Activated CD4-positive, CD25-positive, alpha-beta regulatory T cell (primary cell): ENCODE results near the gene ATP8A1.
"Not testable (repeated sequence)": the region's sequence is repeated elsewhere in the genome, so short reads cannot be mapped to it uniquely, and the experiment has no call there.

ENCODE experiments used
- DNase-seq, 4 experiments: peaks; one replicate each; lab custom pipeline; 2025; lab: John Stamatoyannopoulos, UW

Gene ATP8A1

DNA sequence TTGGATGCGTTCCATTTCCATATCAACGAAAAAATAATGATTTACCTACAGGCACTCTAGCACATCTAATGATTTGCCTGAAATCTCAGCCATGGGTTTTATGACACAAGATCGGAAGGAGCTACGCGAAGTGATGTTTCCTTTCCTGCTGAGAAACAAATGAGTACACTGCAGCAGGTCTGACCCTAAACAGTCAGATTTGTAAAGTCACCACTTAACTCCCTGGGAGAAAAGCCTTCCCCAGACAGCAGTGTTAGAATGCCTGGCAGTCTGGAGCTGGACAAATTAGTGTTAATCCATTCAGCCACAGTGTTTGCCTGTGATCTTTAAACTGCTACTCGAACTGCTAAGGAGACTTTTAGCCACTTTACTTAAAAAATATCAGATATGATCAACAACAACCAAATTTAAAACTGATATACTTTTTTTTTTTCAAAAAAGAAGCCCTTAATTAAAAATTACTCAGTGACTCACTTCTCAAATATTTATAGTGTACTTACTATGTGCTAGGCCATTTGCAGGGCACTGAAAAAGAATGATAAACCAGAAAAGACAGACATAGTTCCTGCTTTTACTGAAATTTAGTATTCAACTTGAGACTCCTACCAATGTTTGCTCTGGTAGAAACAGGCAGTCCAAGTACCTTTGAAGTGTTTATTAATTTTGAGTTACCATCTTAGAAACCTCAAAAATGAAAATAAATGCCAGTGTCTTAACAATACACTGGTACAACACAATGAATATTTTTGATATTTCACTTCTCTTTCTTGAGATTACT lies 155.1 kb downstream of the ATP8A1 start:
- no peak for DNase-seq

DNA sequence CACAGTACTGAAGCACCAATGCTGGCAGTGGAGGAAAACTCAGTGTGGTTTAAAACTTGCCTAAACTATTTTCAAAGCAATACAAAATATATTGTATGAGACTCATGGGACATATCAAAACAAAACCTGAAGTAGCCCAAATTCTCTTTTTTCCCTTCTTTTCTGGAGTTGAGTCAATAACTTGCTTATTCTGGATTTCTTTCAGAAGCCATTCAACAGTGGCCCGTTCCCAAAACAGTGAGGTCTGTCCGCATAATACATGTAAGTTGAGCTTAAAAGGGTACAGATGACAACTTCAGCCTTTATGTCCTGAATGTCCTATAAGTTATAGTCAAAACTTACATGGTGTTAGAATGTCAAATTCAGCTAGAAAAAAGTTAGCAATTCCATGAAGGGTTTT lies 158.9 kb downstream of the ATP8A1 start:
- DNase-seq: no peak

DNA sequence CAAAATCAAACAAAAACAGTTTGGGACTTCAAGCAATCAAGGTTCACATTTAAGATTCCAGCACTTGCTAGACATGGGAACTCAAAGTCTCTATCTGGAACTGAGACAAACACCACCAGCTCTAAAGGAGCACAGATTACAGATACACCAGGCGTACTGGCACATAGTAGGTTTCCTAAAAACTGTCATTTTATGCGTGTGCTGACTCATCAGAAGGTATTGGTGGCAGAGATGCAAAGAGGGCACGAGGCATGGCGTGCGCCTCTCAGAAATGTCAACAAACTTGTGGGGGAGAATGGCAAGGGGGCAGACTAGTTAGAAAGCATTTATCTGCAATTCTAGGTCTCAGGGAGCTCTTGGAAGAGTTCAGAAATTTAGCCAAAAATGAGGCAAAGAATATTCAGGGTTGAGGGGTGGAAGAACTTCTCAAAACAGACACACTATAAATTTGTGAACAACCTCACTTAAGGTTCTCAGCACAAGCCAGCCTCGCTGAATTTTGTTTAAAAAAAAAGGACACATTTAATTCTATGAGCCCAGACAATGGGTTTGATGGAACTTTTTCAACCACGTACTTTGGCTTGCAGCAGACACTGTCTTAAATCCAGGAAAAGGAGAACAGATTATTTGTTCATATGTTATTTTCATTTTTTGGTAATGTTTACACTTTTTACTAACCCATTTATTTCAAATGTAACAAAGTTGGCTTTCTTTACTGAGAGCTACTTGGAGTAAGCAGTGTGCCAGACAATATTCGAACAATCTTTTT lies 159.6 kb downstream of the ATP8A1 start:
- no peak for DNase-seq

DNA sequence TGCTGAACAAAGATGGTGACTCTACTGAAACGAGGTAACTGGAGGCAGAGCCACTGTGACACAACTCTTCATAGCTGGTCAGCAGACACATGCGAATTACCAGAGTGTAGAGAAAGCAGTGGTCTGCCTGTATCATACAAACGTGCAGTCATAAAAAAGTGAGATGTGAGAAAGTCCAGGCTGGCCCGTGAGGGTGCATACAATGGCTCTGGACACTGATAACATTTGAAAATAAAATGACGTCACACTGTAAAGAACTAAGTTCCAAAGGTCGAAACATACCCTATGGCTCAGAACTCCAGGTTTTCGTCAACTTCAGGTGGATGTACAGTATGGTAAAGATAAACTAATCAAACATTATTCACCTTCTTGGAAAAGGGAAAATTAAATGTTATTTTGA lies 163.9 kb downstream of the ATP8A1 start:
- no peak for DNase-seq

DNA sequence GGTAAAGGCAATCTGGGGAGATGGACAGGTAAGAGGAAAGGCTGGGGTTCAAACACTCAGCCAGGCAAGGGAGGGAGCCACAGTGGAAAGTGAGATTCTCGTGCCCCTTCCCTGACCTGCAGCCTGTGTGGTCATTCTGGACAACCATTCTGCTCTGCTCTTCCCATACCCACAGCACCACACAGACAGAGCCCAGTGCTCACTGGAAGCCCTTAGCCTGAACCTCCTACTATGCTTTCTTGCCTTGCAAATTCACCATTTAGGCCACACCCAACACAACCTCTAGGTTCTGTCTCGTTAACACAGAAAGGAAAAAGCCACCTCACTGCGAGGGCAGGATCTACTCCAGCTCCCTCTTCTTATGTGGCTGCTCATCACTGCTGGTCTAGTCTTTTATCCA lies 166.9 kb downstream of the ATP8A1 start:
- no peak for DNase-seq

DNA sequence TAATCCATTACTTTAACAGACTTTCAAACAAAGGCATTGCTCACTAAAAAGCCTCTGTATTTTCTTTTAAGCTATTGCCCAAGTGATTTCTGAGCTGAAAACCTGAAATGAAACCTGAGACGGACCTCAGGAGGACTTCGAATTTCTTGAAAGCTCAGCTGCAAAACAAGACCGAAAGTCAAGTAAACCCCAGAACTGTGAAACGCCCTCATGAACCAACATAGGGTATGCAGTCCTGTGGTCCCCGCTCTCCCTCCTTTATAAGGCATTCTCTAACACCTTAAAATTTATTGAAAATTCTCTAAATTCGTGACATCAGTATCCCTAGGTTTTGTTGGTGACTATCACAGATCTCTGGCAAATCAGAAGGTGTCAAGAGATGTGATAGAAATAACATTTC lies 167.8 kb downstream of the ATP8A1 start:
- no peak for DNase-seq

DNA sequence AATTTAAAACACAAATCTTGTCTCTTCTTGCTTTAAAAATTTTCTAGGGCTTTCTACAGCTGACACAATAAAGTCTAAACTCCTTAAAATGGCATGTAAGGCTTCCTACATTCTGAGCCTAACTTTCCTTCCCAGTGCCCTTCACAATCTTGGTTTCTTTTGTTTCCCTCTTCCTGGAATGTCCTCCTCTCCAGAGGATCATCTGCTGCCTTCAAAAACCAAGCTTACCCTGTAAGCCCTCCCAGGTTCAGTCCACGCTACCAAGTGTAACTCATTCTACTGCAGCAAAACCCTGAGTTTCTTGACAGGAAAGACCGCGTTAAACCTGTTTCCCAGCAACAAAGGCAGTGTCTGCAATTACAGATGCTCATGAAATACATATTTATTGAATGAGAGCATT lies 168.4 kb downstream of the ATP8A1 start:
- no peak for DNase-seq

DNA sequence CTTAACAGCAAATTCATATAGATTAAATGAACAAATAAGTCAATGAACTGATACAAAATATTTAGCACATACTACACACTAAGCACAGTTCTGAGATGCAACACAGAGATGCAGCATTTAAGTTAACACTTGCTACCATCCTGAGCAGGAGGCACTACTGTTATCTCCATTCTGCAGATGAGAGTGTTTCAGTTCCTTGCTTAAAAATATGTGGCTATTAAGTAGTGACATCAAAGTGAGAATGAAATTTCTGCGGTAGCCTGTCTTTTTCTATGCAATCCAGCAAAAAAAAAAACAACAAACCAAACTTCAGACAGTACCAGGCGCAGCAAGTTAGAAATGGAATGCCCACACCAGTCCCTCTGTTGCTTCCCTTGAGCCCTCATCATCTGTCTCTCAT lies 168.8 kb downstream of the ATP8A1 start:
- DNase-seq: no peak

DNA sequence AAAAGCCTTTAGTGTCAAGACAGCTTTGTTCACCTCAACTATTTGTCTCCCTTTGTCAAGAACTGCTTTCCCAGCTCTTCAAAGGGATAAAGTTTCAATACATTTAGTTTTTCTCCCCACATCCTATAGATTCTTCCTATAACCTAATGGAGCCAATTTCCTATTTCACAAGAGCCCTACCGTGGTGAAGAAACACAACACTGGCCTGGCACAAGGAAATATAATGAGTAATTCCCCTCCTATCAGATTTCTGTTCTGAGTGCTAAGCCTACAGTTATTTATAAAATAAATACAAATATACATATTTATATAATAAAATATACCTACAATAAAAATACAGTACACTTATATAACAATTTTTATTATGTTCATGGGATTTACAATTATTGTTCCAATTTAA lies 169.7 kb downstream of the ATP8A1 start:
- DNase-seq: no peak

DNA sequence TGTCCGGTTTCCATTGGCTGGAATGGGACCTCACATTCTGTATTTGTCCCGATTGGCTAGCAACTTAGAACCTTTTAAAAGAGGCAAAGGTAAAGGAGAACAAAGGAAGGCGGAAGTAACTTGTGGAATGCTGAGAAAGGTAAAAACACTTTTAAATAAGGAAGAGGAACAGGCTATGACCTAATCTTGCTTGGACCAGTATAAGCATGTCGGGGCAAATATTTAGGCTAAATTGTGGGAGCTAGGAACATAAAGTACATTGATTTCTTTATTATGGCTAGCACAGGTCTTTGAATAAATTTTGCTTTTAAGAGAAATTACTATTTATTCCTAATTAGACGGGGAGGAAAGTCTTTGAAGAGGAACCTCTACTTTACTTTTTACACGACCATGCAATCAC lies 170.7 kb downstream of the ATP8A1 start:
- DNase-seq: not testable (repeated sequence)

DNA sequence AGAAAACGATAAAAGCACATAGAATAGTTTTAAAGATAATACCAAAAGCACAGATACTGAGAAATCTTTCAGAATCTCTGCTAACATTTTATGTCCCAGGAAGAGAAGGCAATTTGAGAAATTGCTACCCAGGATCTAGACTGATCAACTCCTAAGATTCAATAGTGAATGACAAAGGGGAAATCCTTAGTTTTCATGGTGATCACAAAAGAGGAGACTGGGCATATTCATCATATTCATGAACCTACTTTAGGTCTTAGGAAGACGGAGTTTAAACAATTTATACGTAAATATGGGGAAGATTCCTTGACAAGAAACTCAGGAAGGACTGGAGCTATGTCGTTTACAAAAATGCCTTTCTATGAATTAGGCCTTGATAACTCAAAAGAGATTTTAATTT lies 172.3 kb downstream of the ATP8A1 start:
- no peak for DNase-seq

DNA sequence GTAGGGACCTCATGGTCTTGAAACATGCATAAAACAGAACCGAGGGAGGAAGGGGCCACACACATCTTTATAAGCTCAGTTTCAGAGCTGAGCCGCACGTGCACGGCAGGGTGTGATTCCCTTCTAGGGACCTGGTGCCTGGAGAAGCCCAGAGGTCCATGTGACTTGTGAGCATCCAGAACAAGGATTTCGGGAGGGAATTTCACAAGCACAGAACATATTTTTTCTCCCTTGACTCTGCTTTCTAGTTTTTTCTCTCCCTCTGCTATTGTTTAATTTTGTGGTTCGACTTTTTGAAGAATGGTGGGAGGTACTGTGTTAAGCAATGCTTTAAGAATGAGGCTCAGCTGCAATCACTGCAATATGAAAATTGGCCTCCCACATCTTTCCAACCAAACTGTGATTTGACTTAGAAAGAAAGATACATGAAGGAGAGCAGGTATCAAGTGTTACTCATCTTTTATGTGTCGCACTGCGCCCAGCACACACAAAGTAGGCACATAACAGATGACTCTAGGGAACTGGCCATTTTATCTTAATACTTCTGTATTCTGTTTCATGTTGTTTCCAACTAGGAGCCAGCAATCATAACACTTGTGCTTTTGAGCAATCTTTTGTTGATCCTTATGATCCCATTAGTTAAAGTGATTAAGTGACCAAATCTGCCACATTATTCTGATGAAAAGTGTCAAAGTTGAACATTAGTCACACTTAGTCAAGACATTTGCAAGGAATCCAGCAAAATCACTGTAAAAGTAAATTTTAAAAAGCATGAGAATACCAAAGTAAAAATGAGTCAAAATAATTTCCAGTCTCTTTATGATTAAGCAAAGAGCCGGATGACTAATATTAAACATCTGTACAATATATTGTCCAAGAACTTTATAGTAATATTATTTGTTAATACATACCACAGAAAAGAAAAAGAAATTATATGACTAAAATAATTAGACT lies 173.2 kb downstream of the ATP8A1 start:
- no peak for DNase-seq

DNA sequence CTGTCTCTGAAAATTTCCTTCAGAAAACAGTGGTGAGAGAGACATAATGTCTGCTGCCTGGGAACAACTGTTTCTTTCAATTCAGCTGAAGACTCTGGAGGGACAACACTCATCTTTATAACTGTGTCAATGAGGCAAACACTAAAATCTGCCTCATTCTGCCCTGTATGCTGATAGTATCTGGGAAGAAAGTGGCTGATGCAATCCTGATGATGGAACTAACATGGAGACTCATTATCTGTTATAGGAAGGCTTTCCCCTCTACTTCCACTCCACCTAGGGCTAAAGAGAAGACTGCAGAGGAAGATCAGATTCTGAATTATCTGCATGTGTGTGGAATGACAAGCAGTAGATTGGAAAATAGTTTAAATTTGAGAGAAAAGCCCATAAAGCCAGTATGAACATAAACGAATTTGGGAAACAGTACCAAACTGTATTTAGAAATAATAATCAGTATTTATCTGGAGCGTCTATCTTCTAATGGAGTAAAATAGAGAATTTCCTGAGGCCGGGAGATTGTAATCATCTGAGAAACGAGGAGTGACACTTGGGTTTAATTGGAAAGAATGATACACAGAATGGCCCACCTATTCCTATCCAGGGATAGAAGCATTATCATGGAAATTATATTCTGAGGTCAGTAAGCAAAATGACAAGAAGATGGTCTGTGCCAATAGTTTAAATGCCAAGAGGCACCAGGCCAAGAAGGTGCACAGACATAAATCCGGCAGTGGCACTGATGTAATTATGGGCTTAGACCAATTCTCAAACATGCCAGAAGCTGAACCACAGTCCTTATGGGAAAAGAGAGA lies 174.2 kb downstream of the ATP8A1 start:
- DNase-seq: no peak

DNA sequence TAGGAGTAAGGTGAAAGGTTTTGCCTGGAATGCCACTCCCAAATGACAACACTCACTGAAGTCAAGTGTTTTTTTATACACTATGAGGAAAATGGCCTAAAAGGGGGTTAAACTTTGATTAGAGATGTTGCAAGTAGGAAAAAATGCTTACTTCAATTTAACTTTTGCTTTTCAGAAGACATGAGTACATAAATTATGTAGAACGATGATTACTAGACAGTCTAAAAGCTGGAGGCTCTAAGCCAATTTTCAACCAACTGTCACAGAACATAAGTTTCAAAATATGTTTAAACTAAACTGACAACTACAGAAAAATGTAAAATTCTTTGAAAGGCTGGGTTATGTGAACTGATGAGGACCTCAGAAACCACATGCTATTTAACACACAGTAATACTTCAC lies 176.2 kb downstream of the ATP8A1 start:
- no peak for DNase-seq

DNA sequence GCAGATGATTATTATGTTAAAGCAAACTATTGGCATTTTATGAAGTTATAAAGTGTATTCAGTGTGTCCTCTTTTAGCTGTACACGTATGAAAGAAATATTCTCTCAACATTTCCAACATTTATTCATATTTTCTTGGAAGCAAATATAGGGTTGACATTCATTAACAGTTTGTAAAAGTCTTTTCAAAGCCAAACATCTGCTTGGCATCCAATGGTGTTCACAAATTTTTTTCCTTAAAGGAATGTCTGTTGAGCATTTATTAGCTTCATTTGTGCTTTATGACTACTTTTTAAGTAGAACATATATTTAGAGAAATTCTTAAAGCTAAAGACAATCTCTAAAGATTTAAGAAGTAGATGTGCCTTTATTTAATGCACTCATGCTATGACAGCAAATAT lies 176.6 kb downstream of the ATP8A1 start:
- no peak for DNase-seq

DNA sequence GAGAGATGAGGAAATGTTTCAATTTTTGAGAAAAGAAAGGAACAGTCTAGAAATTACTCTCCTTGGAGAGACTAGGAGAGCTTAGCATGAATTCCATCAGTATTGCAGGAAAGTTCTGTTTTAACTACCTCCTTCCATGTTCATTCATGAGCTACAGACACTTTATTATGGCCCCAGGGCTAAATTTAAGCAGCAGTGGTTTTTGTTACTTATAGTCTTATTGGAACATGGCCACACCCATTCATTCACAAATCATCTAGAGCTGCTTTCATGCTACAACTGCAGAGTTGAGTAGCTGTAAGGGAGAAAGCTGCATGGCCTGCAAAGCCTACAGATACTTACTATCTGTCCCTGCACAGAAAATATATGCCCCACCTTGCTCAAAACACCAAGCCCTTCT lies 178.0 kb downstream of the ATP8A1 start:
- DNase-seq: no peak

DNA sequence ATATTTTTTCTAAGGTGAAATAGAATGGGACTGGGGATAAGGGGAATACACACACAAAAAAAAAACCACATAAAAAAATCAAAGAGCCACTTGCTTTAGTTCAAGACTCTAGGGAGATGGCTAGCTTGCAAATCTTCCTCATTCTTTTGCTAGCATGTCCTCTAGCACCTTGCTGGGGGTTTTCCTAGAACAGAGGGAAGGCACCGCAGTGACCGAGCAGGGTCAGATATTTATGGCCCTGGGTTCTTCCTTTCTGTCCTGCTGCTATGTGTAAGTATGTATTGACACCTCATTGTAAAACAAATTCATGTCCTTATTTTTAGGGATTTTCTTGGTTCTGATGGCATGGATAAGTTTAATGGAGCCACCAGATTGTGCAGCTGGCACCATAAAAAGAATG lies 178.4 kb downstream of the ATP8A1 start:
- no peak for DNase-seq

DNA sequence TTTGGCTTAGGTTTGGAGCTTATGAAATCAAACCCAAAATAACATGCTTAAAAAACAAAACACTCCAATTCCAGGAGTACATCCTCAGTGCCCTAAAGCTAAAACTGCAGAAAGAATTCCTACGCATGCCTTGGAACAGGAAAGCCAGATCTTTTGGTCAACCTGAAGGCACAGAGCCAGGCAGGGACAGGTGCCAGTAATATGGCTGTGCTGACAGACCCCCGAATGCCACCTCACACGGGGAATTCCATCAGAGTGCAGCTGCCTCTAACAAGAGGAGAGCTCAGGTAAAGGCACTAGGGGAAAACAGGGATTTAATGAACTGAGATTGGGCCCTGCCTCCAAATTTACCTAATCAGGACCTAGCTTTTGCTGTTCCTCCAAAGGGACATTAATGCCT lies 182.5 kb downstream of the ATP8A1 start:
- no peak for DNase-seq

DNA sequence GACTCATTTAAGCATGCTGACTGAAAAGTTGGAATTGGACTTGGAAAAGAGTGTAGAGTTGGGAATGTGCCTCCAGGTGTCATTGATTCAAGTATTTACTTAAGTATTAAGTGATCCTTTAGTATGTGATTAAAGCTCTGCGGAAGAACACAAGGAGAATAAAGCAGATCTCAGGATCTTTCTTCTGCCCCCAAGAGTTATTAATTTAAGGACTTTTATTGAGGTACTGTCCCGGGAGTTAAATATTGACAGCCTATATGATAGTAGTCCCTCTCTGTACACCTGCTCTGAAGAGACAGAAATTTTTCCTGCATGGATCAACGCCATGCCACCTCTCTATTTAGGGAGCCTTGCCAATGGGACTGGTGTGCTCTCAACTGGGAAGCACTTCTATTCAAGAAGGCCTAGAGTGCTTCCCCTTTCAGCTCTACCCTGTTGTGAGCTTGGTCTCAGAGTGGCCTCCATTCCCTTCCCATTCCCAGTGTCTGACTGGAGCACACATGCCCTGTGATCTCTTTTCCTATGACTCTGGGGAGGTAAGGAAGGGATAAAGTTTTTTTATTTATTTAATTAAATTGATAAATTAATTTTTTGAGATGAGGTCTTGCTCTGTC lies 183.7 kb downstream of the ATP8A1 start:
- no peak for DNase-seq

DNA sequence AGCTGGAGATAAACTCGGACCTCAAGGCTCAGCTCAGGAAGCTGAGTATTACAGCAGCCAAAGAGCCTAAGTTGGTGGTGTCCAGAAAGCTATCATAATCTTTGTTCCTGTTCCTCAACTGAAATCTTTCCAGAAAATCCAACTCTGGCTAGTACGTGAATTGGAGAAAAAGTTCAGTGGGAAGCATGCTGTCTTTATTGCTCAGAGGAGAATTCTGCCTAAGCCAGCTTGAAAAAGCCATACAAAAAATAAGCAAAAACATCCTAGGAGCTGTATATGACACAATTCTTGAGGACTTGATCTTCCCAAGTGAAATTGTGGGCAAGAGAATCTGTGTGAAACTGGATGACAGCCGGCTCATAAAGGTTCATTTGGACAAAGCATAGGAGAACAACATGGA lies 185.0 kb downstream of the ATP8A1 start:
- no peak for DNase-seq

DNA sequence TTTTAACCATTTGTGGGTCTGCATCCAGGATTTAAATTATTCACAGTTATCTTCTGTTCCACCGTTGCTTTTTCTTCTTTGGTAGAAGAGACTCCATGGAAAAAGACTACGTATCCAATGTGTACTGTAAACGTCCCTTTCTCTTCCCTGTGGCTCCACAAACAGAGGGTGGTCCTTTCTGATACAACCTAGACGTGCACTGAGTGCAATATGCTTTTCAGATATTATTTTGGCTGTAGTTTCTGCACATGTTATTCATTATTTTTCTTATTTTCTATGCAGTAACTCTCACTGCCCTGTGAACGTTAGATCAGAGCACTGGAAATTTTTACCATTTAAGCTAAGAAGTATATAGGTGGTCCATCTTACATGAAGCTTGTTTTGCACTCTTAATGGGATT lies 186.9 kb downstream of the ATP8A1 start:
- DNase-seq: no peak
